Subcutaneous abdominal adipose tissue (tissue), 5 donors: ENCODE results near the gene MCRS1.

Experiments
- H3K27ac ChIP-seq: one replicate; pipeline ENCODE4 v1.7.0; 2013; ENCODE audit warnings: low read depth, mild to moderate bottlenecking, inconsistent platforms, low read length, moderate library complexity
- H3K27me3 ChIP-seq, 5 donors: one replicate each; pipeline ENCODE4 v1.7.0; 2013; ENCODE audit warnings: low read length in 5 of 5, inconsistent platforms in 1 of 5; ENCODE audit not compliant: control insufficient read depth in 5 of 5, insufficient read depth in 4 of 5
- H3K36me3 ChIP-seq, 5 donors: one replicate each; pipeline ENCODE4 v1.7.0; 2013; ENCODE audit warnings: low read length in 5 of 5; ENCODE audit not compliant: control insufficient read depth in 5 of 5, insufficient read depth in 5 of 5
- H3K4me1 ChIP-seq, 5 donors: one replicate each; pipeline ENCODE4 v1.7.0; 2013; ENCODE audit warnings: low read length in 5 of 5, mild to moderate bottlenecking in 3 of 5, moderate library complexity in 1 of 5; ENCODE audit not compliant: control insufficient read depth in 5 of 5, insufficient read depth in 5 of 5
- H3K4me3 ChIP-seq, 5 donors: one replicate each; pipeline ENCODE4 v1.7.0; 2013; ENCODE audit warnings: low read length in 5 of 5, low read depth in 1 of 5
- H3K9ac ChIP-seq, 5 donors: one replicate each; pipeline ENCODE4 v1.7.0; 2013; ENCODE audit warnings: low read length in 5 of 5, mild to moderate bottlenecking in 4 of 5, moderate library complexity in 3 of 5
- H3K9me3 ChIP-seq, 5 donors: one replicate each; pipeline ENCODE4 v1.7.0; 2013; ENCODE audit warnings: low read length in 5 of 5; ENCODE audit not compliant: control insufficient read depth in 5 of 5
- donor health status: healthy.
- donor health status: healthy.
- donor health status: healthy.
- donor health status: healthy.
- donor health status: healthy.

The MCRS1 gene

GRCh38 chr12:49565406-49566265, 2.3 kb downstream of the MCRS1 start:
- no peaks in the 10 kb centered on the region for H3K27me3 ChIP-seq
- H3K36me3 ChIP-seq = peaks cover 4 to 52% (median 46%) of the 10 kb centered on the region in 5 donors
- H3K4me3 ChIP-seq = no peak overlapping the region
- no peaks in the 10 kb centered on the region for H3K9me3 ChIP-seq
- no peak overlapping the region for H3K27ac ChIP-seq
- no peak overlapping the region for H3K9ac ChIP-seq
- peaks cover 4 to 26% (median 24%) of the 10 kb centered on the region in 5 donors for H3K4me1 ChIP-seq

- Histone ChIP-seq H3K4me1 (peaks cover 4 to 26% (median 24%) of the 10 kb centered on the region in 5 donors), H3K27ac (no peak overlapping the region), H3K4me3 (no peak overlapping the region), H3K9me3 (no peaks in the 10 kb centered on the region), H3K36me3 (peaks cover 4 to 60% (median 54%) of the 10 kb centered on the region in 5 donors), H3K9ac (peak overlapping the region in 1 of 5 donors; percentile 20), H3K27me3 (no peaks in the 10 kb centered on the region)
These were observed 3.1 kb downstream of the MCRS1 start for GRCh38 chr12:49564686-49565405.

- Histone ChIP-seq H3K4me3 (no peak overlapping the region), H3K27ac (no peak overlapping the region), H3K9me3 (no peaks in the 10 kb centered on the region), H3K4me1 (peaks cover 4 to 25% (median 23%) of the 10 kb centered on the region in 5 donors), H3K27me3 (no peaks in the 10 kb centered on the region), H3K36me3 (peaks cover 4 to 67% (median 61%) of the 10 kb centered on the region in 5 donors), H3K9ac (no peak overlapping the region)
These were observed 3.8 kb downstream of the MCRS1 start for GRCh38 chr12:49563951-49564685.

- peaks cover 1 to 15% (median 15%) of the 10 kb centered on the region in 5 donors for H3K4me1 ChIP-seq
- H3K4me3 ChIP-seq = no peak overlapping the region
- H3K27ac ChIP-seq = no peak overlapping the region
- H3K27me3 ChIP-seq = no peaks in the 10 kb centered on the region
- H3K9me3 ChIP-seq = no peaks in the 10 kb centered on the region
- H3K36me3 ChIP-seq = peaks cover 4 to 80% (median 73%) of the 10 kb centered on the region in 5 donors
- H3K9ac ChIP-seq = no peak overlapping the region
These were observed 5.1 kb downstream of the MCRS1 start for GRCh38 chr12:49562831-49563230.

- H3K9me3 ChIP-seq = no peaks in the 10 kb centered on the region
- H3K4me1 ChIP-seq = peaks cover 0 to 11% (median 11%) of the 10 kb centered on the region in 5 donors
- H3K36me3 ChIP-seq = peaks cover 4 to 86% (median 79%) of the 10 kb centered on the region in 5 donors
- H3K9ac ChIP-seq = no peak overlapping the region
- no peak overlapping the region for H3K27ac ChIP-seq
- no peak overlapping the region for H3K4me3 ChIP-seq
- no peaks in the 10 kb centered on the region for H3K27me3 ChIP-seq
These were observed 5.7 kb downstream of the MCRS1 start for GRCh38 chr12:49562233-49562632.

- H3K36me3 ChIP-seq = peaks cover 4 to 98% (median 93%) of the 10 kb centered on the region in 5 donors
These were observed 7.2 kb downstream of the MCRS1 start for GRCh38 chr12:49560695-49561094.

GRCh38 chr12:49559011-49559675, 8.8 kb downstream of the MCRS1 start:
- Histone ChIP-seq H3K36me3 (peaks cover 4 to 86% (median 80%) of the 10 kb centered on the region in 5 donors), H3K4me1 (no peaks in the 10 kb centered on the region), H3K27ac (no peak overlapping the region), H3K27me3 (no peaks in the 10 kb centered on the region), H3K9me3 (no peaks in the 10 kb centered on the region), H3K4me3 (no peak overlapping the region), H3K9ac (no peak overlapping the region)

More at GRCh38 chr12:49560695-49561094, 7.2 kb downstream of the MCRS1 start:
- no peak overlapping the region for H3K4me3 ChIP-seq
- no peak overlapping the region for H3K27ac ChIP-seq
- no peak overlapping the region for H3K9ac ChIP-seq
- H3K4me1 ChIP-seq = no peaks in the 10 kb centered on the region
- H3K27me3 ChIP-seq = no peaks in the 10 kb centered on the region
- no peaks in the 10 kb centered on the region for H3K9me3 ChIP-seq

GRCh38 chr12:49558526-49558925, 9.4 kb downstream of the MCRS1 start:
- H3K9ac ChIP-seq = no peak overlapping the region
- no peaks in the 10 kb centered on the region for H3K9me3 ChIP-seq
- H3K27ac ChIP-seq = no peak overlapping the region
- H3K36me3 ChIP-seq = peaks cover 4 to 80% (median 74%) of the 10 kb centered on the region in 5 donors
- H3K27me3 ChIP-seq = no peaks in the 10 kb centered on the region
- no peaks in the 10 kb centered on the region for H3K4me1 ChIP-seq
- no peak overlapping the region for H3K4me3 ChIP-seq

GRCh38 chr12:49557917-49558215, 10.1 kb downstream of the MCRS1 start:
- Histone ChIP-seq H3K4me1 (no peaks in the 10 kb centered on the region), H3K36me3 (peaks cover 4 to 74% (median 68%) of the 10 kb centered on the region in 5 donors), H3K27ac (no peak overlapping the region), H3K9me3 (no peaks in the 10 kb centered on the region), H3K4me3 (no peak overlapping the region), H3K9ac (no peak overlapping the region), H3K27me3 (no peaks in the 10 kb centered on the region)
